Sigmoid colon (tissue), 7 donors: ENCODE results near the gene HIRIP3. TPM values are rescaled to one million over a fixed set of nuclear protein-coding genes. Genes with fewer than 3 reads are reported as not detected.

ENCODE experiments used
- DNase-seq: peaks from one replicate; pipeline ENCODE4 v3.0.0-alpha.2; 2019
- H3K27ac ChIP-seq, 4 donors: fragments of 200-600 bp; sonication (generic); one replicate each; pipeline ENCODE4 v1.5.1; 2016 to 2019; ENCODE audit warnings: mild to moderate bottlenecking in 1 of 4
- H3K27me3 ChIP-seq, 3 donors: fragments of 200-600 bp; sonication (generic); one replicate each; pipeline ENCODE4 v1.5.1; 2019; ENCODE audit warnings: mild to moderate bottlenecking in 1 of 3
- H3K36me3 ChIP-seq, 4 donors: fragments of 200-600 bp; sonication (generic); one replicate each; pipeline ENCODE4 v1.5.1; 2016 to 2019
- H3K4me1 ChIP-seq, 4 donors: fragments of 200-600 bp; sonication (generic); one replicate each; pipeline ENCODE4 v1.5.1; 2017 to 2019
- H3K4me3 ChIP-seq, 4 donors: fragments of 200-600 bp; sonication (generic); one replicate each; pipeline ENCODE4 v1.5.1; 2017 to 2019; ENCODE audit warnings: mild to moderate bottlenecking in 2 of 4, moderate library complexity in 1 of 4
- H3K9me3 ChIP-seq, 4 donors: fragments of 200-600 bp in 3 of 4; sonication (generic) in 3 of 4; one replicate each; pipeline versions ENCODE4 v1.5.1 to v1.6.1; 2013 to 2019
- EP300 ChIP-seq, 4 donors: sonication (generic); formaldehyde crosslinking; IDR thresholded peaks; one replicate each; pipeline ENCODE4 v1.6.1; 2017; ENCODE audit warnings: antibody characterized with exemption in 4 of 4
- POLR2A ChIP-seq, 2 donors: fragments of 450-650 bp; IDR thresholded peaks; one replicate each; pipeline ENCODE4 v1.6.1; 2016; ENCODE audit warnings: antibody characterized with exemption in 2 of 2, mild to moderate bottlenecking in 2 of 2, moderate library complexity in 2 of 2
- POLR2AphosphoS5 ChIP-seq, 4 donors: sonication (generic); formaldehyde crosslinking; IDR thresholded peaks; one replicate each; pipeline ENCODE4 v1.6.1; 2017; ENCODE audit warnings: antibody characterized with exemption in 4 of 4
- WGBS, 2 donors: extraction: QIAGEN DNeasy Blood & Tissue Kit; methylation state at CpG; one replicate each; pipeline ENCODE4 v1.1.7; 2013; 5-methylcytosine and 5-hydroxymethylcytosine counted together
- intact Hi-C: fragments of 100-400 bp; cut with DNase I; formaldehyde crosslinking; loops from one replicate; pipeline ENCODE4 v1.15.1; 2023
- polyA plus RNA-seq, 3 donors: library from polyadenylated mRNA; stranded (reverse); fragments of 200-250 nt; gene quantifications; one replicate each; pipeline ENCODE4 v1.2.3, GENCODE V29; 2013
- total RNA-seq, 4 donors: library from RNA; depleted of rRNA; stranded (reverse); fragments of >200 nt; gene quantifications; one replicate each; pipeline ENCODE4 v1.1.0, GENCODE V29; 2016
- TF ChIP-seq, protein P1 (sequence below), 4 experiments: fragments of 450-650 bp in 3 of 4; fragments of 200-600 bp in 1 of 4; IDR thresholded peaks; one replicate each; pipeline ENCODE4 v1.5.1; 2016 to 2019; ENCODE audit warnings: antibody characterized with exemption in 4 of 4, mild to moderate bottlenecking in 3 of 4, moderate library complexity in 2 of 4
- donor health status: healthy with polysubstance abuse.
- donor health status: Bipolar disorder and iron deficiency.
- donor health status: healthy.

HIRIP3 gene
- total and polyA plus RNA-seq, 7 donors = 9.0 to 22.7 (median 15.8) TPM

GRCh38 chr16:30025156-30025555 is 29.7 kb upstream of the HIRIP3 start:
- Histone ChIP-seq H3K27ac (no peak overlapping the region), H3K36me3 (no peaks in the 10 kb centered on the region), H3K27me3 (peaks cover 16 to 52% (median 35%) of the 10 kb centered on the region in 3 donors), H3K9me3 (no peaks in the 10 kb centered on the region), H3K4me1 (peaks cover 0 to 12% (median 11%) of the 10 kb centered on the region in 4 donors), H3K4me3 (no peak overlapping the region)
- intact Hi-C loops = no loop called here
- TF ChIP-seq EP300 (IDR thresholded peaks at IDR 0.05) (no peak), POLR2A (IDR thresholded peaks at IDR 0.05) (no peak), POLR2AphosphoS5 (IDR thresholded peaks at IDR 0.05) (no peak)
- TF ChIP-seq, protein P1, sequence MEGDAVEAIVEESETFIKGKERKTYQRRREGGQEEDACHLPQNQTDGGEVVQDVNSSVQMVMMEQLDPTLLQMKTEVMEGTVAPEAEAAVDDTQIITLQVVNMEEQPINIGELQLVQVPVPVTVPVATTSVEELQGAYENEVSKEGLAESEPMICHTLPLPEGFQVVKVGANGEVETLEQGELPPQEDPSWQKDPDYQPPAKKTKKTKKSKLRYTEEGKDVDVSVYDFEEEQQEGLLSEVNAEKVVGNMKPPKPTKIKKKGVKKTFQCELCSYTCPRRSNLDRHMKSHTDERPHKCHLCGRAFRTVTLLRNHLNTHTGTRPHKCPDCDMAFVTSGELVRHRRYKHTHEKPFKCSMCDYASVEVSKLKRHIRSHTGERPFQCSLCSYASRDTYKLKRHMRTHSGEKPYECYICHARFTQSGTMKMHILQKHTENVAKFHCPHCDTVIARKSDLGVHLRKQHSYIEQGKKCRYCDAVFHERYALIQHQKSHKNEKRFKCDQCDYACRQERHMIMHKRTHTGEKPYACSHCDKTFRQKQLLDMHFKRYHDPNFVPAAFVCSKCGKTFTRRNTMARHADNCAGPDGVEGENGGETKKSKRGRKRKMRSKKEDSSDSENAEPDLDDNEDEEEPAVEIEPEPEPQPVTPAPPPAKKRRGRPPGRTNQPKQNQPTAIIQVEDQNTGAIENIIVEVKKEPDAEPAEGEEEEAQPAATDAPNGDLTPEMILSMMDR (IDR thresholded peaks at IDR 0.05) = no peak
- 69 to 73% methylated on average over 20 of the region's 20 CpGs for WGBS, 2 donors
- DNase-seq = no peak

DNA sequence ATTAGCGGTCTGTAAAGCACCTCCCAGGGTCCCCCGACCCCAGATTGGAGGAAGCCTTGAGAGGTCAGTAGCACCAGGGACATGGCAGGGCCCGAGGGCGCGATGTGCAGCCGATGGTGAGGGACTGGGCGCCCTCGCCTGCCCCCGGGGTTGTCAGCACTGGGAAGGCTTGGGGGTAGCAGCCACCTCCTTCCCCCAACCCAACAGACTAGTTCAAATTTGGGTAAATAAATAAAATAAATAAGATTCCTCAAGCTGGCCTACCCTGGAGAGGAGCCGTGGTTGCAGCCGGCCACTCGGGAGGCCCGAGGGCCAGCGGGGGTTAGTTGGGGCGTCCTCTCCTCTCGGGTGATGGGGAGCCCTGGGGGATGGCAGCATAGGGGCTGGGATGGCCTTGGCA is 29.0 kb upstream of the HIRIP3 start:
- no peak overlapping the region for H3K4me3 ChIP-seq
- H3K4me1 ChIP-seq = peaks cover 0 to 12% (median 11%) of the 10 kb centered on the region in 4 donors
- WGBS, 2 donors = 69 to 74% methylated on average over 16 of the region's 16 CpGs
- DNase-seq = no peak
- no peaks in the 10 kb centered on the region for H3K9me3 ChIP-seq
- no peaks in the 10 kb centered on the region for H3K36me3 ChIP-seq
- TF ChIP-seq POLR2AphosphoS5 (IDR thresholded peaks at IDR 0.05) = no peak
- TF ChIP-seq POLR2A (IDR thresholded peaks at IDR 0.05) = no peak
- TF ChIP-seq, protein P1 (IDR thresholded peaks at IDR 0.05) = no peak
- no peak for TF ChIP-seq EP300 (IDR thresholded peaks at IDR 0.05)
- H3K27ac ChIP-seq = no peak overlapping the region
- intact Hi-C loops = loop anchor here (5.0 kb wide), 2 partner anchors 167 to 322 kb away; no protein-coding TSS in a partner anchor
- peaks cover 11 to 45% (median 28%) of the 10 kb centered on the region in 3 donors for H3K27me3 ChIP-seq

DNA sequence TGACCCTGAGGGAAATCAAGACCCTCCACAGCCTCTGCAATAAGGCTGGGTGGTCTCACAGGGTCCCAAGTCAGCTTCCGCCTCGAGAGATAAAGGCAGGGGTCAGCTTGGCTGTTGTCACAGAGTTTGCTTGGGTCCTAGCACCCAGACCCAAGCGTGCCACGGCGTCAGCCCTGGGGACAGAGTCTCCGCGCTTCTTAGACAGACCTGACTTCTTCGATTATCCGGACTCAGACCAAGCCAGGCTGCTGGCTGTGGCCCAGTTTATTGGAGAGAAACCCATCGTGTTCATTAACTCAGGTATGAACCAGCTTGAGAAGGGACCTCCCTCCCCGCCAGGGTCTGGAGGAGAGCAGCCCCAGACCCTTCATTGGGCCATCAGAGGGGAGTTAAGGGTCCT is 28.2 kb upstream of the HIRIP3 start:
- 81 to 86% methylated on average over 11 of the region's 11 CpGs for WGBS, 2 donors

GRCh38 chr16:30022887-30023286 is 27.5 kb upstream of the HIRIP3 start, which contains the start of gene C16orf92:
Gene C16orf92, plus strand, starts transcription at chr16:30023198. Its CDS starts 143 bp downstream, at chr16:30023341.
- DNase-seq = no peak
- no peak within 1 kb of the TSS for H3K27ac ChIP-seq
- WGBS, 2 donors = 81 to 88% methylated on average over 6 of the region's 6 CpGs
- TF ChIP-seq POLR2AphosphoS5 (IDR thresholded peaks at IDR 0.05) = no peak
- TF ChIP-seq, protein P1 (IDR thresholded peaks at IDR 0.05) = no peak
- TF ChIP-seq EP300 (IDR thresholded peaks at IDR 0.05) = no peak
- no peak for TF ChIP-seq POLR2A (IDR thresholded peaks at IDR 0.05)
- no peaks in the 10 kb centered on the region for H3K36me3 ChIP-seq
- no peak within 1 kb of the TSS for H3K4me3 ChIP-seq
- H3K4me1 ChIP-seq = peaks cover 0 to 12% (median 11%) of the 10 kb centered on the region in 4 donors
- peaks cover 0 to 29% (median 15%) of the 10 kb centered on the region in 3 donors for H3K27me3 ChIP-seq
- intact Hi-C loops = loop anchor here (5.0 kb wide), 2 partner anchors 166 to 321 kb away; no protein-coding TSS in a partner anchor
- no peaks in the 10 kb centered on the region for H3K9me3 ChIP-seq

More for the DNA sequence above, 28.2 kb upstream of the HIRIP3 start:
- no peak for TF ChIP-seq EP300 (IDR thresholded peaks at IDR 0.05)
- TF ChIP-seq POLR2AphosphoS5 (IDR thresholded peaks at IDR 0.05) = no peak
- TF ChIP-seq, protein P1 (IDR thresholded peaks at IDR 0.05) = no peak
- TF ChIP-seq POLR2A (IDR thresholded peaks at IDR 0.05) = no peak
- Histone ChIP-seq H3K36me3 (no peaks in the 10 kb centered on the region), H3K27ac (no peak overlapping the region), H3K4me1 (peaks cover 0 to 12% (median 11%) of the 10 kb centered on the region in 4 donors), H3K27me3 (peaks cover 2 to 36% (median 20%) of the 10 kb centered on the region in 3 donors), H3K9me3 (no peaks in the 10 kb centered on the region), H3K4me3 (no peak overlapping the region)
- no peak for DNase-seq
- intact Hi-C loops = loop anchor here (5.0 kb wide), 2 partner anchors 166 to 321 kb away; no protein-coding TSS in a partner anchor
